ENCODE results near the gene PTCSC3. TPM values are rescaled to one million over a fixed set of nuclear protein-coding genes. Genes with fewer than 3 reads are reported as not detected.

Gene PTCSC3
- polyA plus RNA-seq, 3 donors: not detected

GRCh38 chr14:36161776-36162175, 14.7 kb downstream of the PTCSC3 start:
- Histone ChIP-seq H3K27me3 (ENCODE audit: control insufficient read depth in 2 of 2, insufficient read depth in 2 of 2, low read length in 2 of 2) (no peaks in the 10 kb centered on the region), H4K20me1 (ENCODE audit: insufficient read depth, low read length) (no peaks in the 10 kb centered on the region), H3K9me3 (replicated peaks in 1 of 2; ENCODE audit: control insufficient read depth in 1 of 2, insufficient read depth in 1 of 2, low read length in 2 of 2) (no peaks in the 10 kb centered on the region), H2AFZ (ENCODE audit: insufficient read depth, low read depth, low read length, poor library complexity, severe bottlenecking) (no peak overlapping the region), H3K4me2 (replicated peaks; ENCODE audit: extremely low read depth, low read length, poor library complexity, severe bottlenecking) (no peak overlapping the region), H3K9ac (ENCODE audit: insufficient read depth, low read length, poor library complexity, severe bottlenecking) (no peak overlapping the region), H3K4me3 (replicated peaks in 1 of 3; ENCODE audit: low read depth in 2 of 3, low read length in 3 of 3) (no peak overlapping the region), H3K79me2 (ENCODE audit: insufficient read depth, low read length) (no peaks in the 10 kb centered on the region), H3K36me3 (replicated peaks in 1 of 2; ENCODE audit: control insufficient read depth in 1 of 2, insufficient read depth in 2 of 2, low read length in 2 of 2) (no peaks in the 10 kb centered on the region), H3K4me1 (ENCODE audit: control insufficient read depth in 1 of 2, insufficient read depth in 2 of 2, low read length in 2 of 2) (no peaks in the 10 kb centered on the region), H3K27ac (ENCODE audit: low read depth in 1 of 2, low read length in 2 of 2) (no peak overlapping the region)
- Mint-ChIP-seq H3K4me1 (no peaks in the 10 kb centered on the region), H3K4me3 (no peak overlapping the region), H3K36me3 (no peaks in the 10 kb centered on the region), H3K27ac (no peak overlapping the region), H3K9me3 (peaks cover 0 to 6% (median 2%) of the 10 kb centered on the region in 7 donors), H3K27me3 (ENCODE audit: low read depth in 3 of 3) (peaks cover 3 to 12% (median 3%) of the 10 kb centered on the region in 3 donors)
- WGBS (ENCODE audit: insufficient coverage): 66% methylated on average over 9 of the region's 12 CpGs
- DNase-seq: no peak
- intact Hi-C loops (cut with micrococcal nuclease): no loop called here
- no peak for TF ChIP-seq CTCF (IDR thresholded peaks at IDR 0.05)

- no peak overlapping the region for H3K27ac Mint-ChIP-seq
Measured at GRCh38 chr14:36151335-36151734, 25.2 kb downstream of the PTCSC3 start.

More at GRCh38 chr14:36151335-36151734, 25.2 kb downstream of the PTCSC3 start:
- no peak for DNase-seq
- Mint-ChIP-seq H3K36me3 (no peaks in the 10 kb centered on the region), H3K9me3 (peaks cover 6 to 14% (median 9%) of the 10 kb centered on the region in 7 donors), H3K4me3 (no peak overlapping the region), H3K4me1 (no peaks in the 10 kb centered on the region), H3K27me3 (ENCODE audit: low read depth in 3 of 3) (peaks cover 0 to 3% (median 0%) of the 10 kb centered on the region in 3 donors)
- H3K4me2 ChIP-seq (replicated peaks; ENCODE audit: extremely low read depth, low read length, poor library complexity, severe bottlenecking): no peak overlapping the region
- no peaks in the 10 kb centered on the region for H3K79me2 ChIP-seq (ENCODE audit: insufficient read depth, low read length)
- no peak overlapping the region for H3K27ac ChIP-seq (ENCODE audit: low read depth in 1 of 2, low read length in 2 of 2)
- H3K27me3 ChIP-seq (ENCODE audit: control insufficient read depth in 2 of 2, insufficient read depth in 2 of 2, low read length in 2 of 2): no peaks in the 10 kb centered on the region
- H4K20me1 ChIP-seq (ENCODE audit: insufficient read depth, low read length): no peaks in the 10 kb centered on the region
- H3K4me1 ChIP-seq (ENCODE audit: control insufficient read depth in 1 of 2, insufficient read depth in 2 of 2, low read length in 2 of 2): no peaks in the 10 kb centered on the region
- no peak overlapping the region for H2AFZ ChIP-seq (ENCODE audit: insufficient read depth, low read depth, low read length, poor library complexity, severe bottlenecking)
- intact Hi-C loops (cut with micrococcal nuclease): no loop called here
- no peak overlapping the region for H3K9ac ChIP-seq (ENCODE audit: insufficient read depth, low read length, poor library complexity, severe bottlenecking)
- H3K4me3 ChIP-seq (replicated peaks in 1 of 3; ENCODE audit: low read depth in 2 of 3, low read length in 3 of 3): no peak overlapping the region
- peaks cover 3 to 6% of the 10 kb centered on the region in 2 donors for H3K9me3 ChIP-seq (replicated peaks in 1 of 2; ENCODE audit: control insufficient read depth in 1 of 2, insufficient read depth in 1 of 2, low read length in 2 of 2)
- H3K36me3 ChIP-seq (replicated peaks in 1 of 2; ENCODE audit: control insufficient read depth in 1 of 2, insufficient read depth in 2 of 2, low read length in 2 of 2): no peaks in the 10 kb centered on the region
- no peak for TF ChIP-seq CTCF (IDR thresholded peaks at IDR 0.05)
- WGBS (ENCODE audit: insufficient coverage): no CpG with 5 or more reads among the region's 3 CpGs
